ENCODE data around the gene ZDHHC17.
"Not testable (repeated sequence)": the region's sequence is repeated elsewhere in the genome, so short reads cannot be mapped to it uniquely, and the experiment has no call there.

The ZDHHC17 gene, protein sequence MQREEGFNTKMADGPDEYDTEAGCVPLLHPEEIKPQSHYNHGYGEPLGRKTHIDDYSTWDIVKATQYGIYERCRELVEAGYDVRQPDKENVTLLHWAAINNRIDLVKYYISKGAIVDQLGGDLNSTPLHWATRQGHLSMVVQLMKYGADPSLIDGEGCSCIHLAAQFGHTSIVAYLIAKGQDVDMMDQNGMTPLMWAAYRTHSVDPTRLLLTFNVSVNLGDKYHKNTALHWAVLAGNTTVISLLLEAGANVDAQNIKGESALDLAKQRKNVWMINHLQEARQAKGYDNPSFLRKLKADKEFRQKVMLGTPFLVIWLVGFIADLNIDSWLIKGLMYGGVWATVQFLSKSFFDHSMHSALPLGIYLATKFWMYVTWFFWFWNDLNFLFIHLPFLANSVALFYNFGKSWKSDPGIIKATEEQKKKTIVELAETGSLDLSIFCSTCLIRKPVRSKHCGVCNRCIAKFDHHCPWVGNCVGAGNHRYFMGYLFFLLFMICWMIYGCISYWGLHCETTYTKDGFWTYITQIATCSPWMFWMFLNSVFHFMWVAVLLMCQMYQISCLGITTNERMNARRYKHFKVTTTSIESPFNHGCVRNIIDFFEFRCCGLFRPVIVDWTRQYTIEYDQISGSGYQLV

GRCh38 chr12:76763746-76764675 is at the start of gene ZDHHC17:
Gene ZDHHC17, plus strand, starts transcription at chr12:76764115. Its CDS starts 122 bp downstream, at chr12:76764237.
- in situ Hi-C loops (cut with MboI; ENCODE audit: low sequenced_read_pairs): no loop called here

DNA sequence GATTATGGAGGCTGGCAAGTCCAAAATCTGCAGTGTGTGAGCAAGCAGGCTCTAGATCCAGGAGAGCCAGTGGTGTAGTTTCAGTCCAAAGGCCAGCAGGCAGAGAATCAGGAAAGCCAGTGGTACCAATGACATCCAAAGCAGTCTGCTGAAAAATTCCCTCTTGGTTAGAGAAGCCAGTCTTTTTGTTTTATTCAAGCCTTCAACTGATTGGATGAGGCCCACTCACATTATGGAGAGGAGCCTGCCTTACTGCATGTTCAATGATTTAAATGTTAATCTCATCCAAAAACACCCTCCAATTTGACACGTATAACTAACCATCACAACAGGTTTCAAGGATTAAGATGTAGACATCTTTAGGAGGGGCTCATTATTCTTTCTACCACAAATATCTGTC is 49.5 kb upstream of the ZDHHC17 start:
- in situ Hi-C loops (cut with MboI; ENCODE audit: low sequenced_read_pairs): no loop called here

DNA sequence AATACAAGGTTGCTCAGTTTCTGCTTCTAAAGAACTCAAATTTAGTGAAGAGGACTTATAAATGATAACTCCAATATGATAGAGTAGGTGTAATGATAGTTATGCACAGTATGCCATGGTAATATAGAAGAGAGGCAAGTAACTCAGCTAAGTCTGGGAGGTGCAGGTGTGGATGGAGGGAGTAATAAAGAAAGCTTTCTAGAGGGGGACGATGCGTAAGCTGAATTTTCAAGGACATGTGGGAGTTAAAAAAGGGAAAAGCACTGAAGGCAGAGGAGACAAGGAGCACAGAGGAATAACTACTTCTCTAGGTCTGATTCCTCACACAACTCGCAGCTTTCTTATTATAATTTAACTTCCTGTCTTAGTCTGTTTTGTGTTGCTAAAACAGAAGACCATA is 49.1 kb upstream of the ZDHHC17 start:
- in situ Hi-C loops (cut with MboI; ENCODE audit: low sequenced_read_pairs): no loop called here

DNA sequence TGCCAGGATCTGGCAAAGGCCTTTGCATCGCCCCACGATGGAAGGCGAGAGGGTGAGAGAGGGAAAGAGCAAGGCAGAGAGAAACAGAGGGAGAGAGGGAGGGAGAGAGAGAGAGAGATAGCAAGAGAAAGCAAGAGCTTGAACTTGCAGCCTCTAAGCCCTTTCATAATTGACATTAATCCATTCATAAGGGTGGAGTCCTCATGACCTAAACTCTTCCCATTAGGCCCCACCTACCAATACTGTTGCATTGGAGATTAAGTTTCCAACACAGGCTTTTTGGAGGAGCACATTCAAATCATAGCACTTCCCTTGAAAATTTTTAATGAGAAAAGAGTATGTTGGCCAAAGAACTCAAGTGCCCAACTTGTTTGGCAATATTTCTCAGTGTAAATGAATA is 48.6 kb upstream of the ZDHHC17 start:
- in situ Hi-C loops (cut with MboI; ENCODE audit: low sequenced_read_pairs): no loop called here

DNA sequence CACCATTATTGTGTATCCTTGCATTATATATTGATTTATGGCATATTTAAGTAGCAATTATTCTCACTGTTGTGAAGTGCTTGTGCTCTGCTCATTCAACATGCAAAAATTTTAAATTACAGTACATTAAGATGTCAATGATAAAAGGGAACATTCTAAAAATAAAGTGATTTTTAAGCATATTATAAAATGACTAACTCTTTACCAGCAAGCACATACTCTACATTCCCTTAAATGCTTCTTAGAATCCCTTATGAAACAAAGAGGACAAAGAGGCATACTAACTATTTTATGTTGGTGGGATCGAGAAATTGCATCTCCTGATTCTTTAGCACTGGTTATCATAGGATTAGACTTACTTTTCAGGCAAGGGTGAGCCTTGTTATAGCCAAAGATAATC is 46.6 kb upstream of the ZDHHC17 start:
- in situ Hi-C loops (cut with MboI; ENCODE audit: low sequenced_read_pairs): no loop called here

DNA sequence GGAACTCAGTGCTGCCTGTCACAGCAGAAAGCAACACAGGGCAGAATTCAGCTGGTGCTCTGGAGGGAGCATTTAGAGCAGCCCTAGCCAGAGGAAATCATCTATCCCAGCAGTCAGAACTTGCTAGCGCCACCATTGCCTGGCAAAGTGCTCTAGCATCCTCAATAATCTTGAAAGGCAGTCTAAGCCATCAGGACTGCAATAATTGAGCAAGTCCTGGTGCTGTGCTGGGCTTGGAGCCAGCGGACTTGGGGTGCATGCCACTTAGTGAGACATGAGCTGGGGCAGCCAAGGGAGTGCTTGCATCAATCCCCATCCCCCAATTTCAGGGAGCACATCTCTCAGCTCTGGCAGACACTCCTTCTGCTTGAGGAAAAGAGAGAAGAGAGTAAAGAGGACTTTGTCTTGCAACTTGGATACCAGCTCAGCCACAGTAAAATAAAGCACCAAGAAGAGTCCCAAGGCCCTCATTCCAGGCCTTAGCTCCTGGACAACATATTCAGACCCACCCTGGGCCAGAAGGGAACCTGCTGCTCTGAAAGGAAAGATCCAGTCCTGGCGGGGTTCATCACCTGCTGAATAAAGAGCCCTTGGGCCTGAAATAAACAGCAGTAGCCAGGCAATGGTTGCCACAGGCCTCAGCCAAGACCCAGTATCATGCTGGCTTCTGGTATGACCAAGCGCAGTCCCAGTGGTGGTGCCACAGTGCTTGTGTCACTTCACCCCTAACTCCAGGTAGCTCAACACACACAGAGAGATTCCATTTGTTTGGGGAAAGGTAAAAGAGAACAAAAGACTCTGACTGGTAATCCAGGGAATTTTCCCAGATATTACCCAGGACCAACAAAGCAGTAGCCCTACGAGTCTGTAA is 44.5 kb upstream of the ZDHHC17 start:
- in situ Hi-C loops (cut with MboI; ENCODE audit: low sequenced_read_pairs): no loop called here

GRCh38 chr12:76720068-76720467 is 43.8 kb upstream of the ZDHHC17 start:
- in situ Hi-C loops (cut with MboI; ENCODE audit: low sequenced_read_pairs): no loop called here

DNA sequence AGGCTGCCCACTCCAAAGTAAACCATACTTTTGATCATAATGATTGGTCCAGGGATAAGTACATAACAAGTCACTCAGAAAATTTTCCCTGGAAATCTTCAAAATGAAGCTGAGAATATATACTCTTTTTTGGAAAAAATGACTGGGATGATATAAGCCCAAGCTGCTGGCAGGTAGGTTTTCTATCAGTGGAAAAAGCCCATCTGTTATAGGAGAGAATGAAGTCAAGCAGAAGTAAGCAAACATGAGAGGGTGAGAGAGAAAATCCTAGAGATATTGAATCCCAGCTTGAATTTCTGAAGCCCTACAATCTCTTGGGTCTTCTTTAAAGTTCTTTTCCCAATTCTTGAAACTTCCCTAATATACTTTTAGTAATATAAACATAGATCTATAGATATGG is 37.3 kb upstream of the ZDHHC17 start:
- in situ Hi-C loops (cut with MboI; ENCODE audit: low sequenced_read_pairs): no loop called here

DNA sequence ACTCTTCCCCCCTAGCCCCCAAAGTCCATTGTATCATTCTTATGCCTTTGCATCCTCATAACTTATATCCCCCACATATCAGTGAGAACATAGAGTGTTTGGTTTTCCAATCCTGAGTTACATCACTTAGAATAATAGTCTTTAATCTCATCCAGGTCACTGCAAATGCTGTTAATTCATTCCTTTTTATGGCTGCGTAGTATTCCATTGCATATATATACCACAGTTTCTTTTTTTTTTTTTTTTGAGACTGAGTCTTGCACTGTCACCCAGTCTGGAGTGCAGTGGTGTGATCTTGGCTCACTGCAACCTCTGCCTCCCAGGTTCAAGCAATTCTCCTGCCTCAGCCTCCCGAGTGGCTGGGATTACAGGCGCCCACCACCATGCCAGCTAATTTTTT is 31.7 kb upstream of the ZDHHC17 start:
- in situ Hi-C loops (cut with MboI; ENCODE audit: low sequenced_read_pairs): not testable (repeated sequence)

GRCh38 chr12:76737689-76738088 is 26.2 kb upstream of the ZDHHC17 start:
- in situ Hi-C loops (cut with MboI; ENCODE audit: low sequenced_read_pairs): not testable (repeated sequence)

DNA sequence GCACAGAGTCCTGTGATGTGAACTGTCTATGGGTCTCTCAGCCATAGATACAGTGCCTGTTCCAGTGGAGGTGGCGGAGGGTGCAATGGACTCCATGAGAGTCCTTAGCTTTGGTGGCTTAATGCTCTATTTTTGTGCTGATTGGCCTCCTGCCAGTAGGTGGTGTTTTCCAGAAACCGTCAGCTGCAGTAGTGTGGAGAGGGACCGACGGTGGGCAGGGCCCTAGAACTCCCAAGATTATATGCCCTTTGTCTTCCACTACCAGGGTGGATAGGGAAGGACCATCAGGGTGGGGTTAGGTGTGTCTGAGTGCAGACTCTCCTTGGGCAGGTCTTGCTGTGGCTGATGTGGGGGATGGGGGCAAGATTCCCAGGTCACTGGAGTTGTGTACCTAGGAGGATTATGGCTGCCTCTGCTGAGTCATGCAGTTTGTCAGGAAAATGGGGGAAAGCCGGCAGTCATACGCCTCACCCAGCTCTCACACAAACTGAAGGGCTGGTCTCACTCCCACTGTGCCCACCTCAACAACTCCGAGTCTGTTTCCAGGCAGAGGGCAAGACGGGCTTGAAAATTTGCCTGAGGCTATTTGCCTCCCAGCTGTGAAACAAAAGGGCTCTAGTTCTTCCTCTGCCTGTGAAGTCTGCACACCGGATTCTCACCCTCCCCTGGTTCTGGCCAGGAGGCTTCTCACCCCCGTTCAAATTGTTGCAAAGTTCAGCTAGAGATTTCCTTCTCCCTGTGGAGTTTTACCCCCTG is 24.9 kb upstream of the ZDHHC17 start:
- in situ Hi-C loops (cut with MboI; ENCODE audit: low sequenced_read_pairs): no loop called here

DNA sequence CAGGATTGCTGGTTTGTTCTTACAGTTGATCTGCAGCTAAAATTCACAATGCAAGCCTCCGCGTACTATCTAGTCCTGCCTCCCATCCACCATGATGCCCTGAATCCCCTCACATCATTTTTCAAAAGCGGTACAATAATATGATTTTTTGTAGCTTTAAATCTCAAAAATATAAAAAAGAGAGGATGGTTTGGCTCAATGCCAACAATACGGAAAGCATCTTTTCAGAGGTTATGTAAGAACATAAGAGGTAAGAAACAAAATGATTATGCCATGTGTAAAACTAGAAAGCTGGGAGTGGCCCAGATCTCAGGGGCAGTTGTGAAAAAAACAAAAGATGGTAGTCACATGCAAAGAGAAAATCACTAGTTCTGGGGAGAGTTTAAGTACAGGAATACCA is 24.0 kb upstream of the ZDHHC17 start:
- in situ Hi-C loops (cut with MboI; ENCODE audit: low sequenced_read_pairs): no loop called here

- in situ Hi-C loops (cut with MboI; ENCODE audit: low sequenced_read_pairs): no loop called here
Observed at GRCh38 chr12:76740501-76740900, 23.4 kb upstream of the ZDHHC17 start.

GRCh38 chr12:76745343-76745742 is 18.6 kb upstream of the ZDHHC17 start:
- in situ Hi-C loops (cut with MboI; ENCODE audit: low sequenced_read_pairs): no loop called here

GRCh38 chr12:76746516-76746915 is 17.4 kb upstream of the ZDHHC17 start:
- in situ Hi-C loops (cut with MboI; ENCODE audit: low sequenced_read_pairs): no loop called here

GRCh38 chr12:76747245-76747644 is 16.7 kb upstream of the ZDHHC17 start:
- in situ Hi-C loops (cut with MboI; ENCODE audit: low sequenced_read_pairs): no loop called here

- in situ Hi-C loops (cut with MboI; ENCODE audit: low sequenced_read_pairs): no loop called here
Observed at GRCh38 chr12:76755829-76756379, 8.0 kb upstream of the ZDHHC17 start.

DNA sequence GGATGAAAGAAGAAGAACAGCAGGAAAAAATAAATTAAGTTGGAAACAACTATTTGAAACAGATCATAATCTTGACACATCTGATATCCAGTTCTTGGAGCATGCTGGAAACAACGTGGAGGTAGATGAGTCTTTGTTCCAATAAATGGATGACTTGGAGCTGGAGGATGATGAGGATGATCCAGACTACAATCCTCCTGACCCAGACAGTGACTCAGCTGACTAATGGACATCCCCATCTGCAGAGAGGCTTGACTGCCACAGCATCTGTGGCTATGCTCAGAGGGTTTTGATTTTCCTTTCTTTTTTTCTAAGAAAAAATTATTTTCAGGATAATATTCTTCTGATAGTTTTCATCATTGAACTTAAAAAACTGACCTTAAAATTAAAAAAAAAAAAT is 6.2 kb upstream of the ZDHHC17 start:
- in situ Hi-C loops (cut with MboI; ENCODE audit: low sequenced_read_pairs): no loop called here

GRCh38 chr12:76762601-76762980 is 1.3 kb upstream of the ZDHHC17 start:
- in situ Hi-C loops (cut with MboI; ENCODE audit: low sequenced_read_pairs): no loop called here

DNA sequence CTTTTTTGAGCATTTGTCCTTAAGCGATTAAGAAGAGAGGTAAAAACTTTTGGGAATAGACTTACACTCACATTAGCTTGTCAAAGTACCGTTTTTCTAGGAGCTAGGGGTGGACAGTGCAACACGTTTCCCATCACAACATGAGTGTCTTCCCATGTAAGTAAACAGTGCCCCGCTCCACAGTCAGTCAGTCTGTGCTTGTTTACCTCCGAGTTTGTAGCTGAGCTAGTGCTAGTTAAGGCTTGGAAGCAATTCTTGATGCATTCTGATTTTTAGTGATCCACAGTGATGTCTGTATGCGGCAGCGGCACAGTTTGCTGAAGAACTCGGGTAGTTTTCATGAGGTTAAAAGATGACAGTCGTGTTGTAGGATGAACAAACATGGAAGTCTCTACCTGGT is 941 bp downstream of the ZDHHC17 start:
- in situ Hi-C loops (cut with MboI; ENCODE audit: low sequenced_read_pairs): no loop called here

Data from HL-60/S4 treated with retinoic acid at 250 ng/mL for 4 days and 3 days (cell line).